B cell (primary cell): Measurements from ENCODE around the gene PDZD2. TPM values are rescaled to one million over a fixed set of nuclear protein-coding genes. Genes with fewer than 3 reads are reported as not detected.

ENCODE experiments used
- ATAC-seq: fragments of 200-7000 bp; cut with Tn5 transposase; one replicate; pipeline ENCODE4 v1.10.0; 2021; ENCODE audit warnings: low read depth, mild to moderate bottlenecking, moderate number of reproducible peaks, moderate library complexity
- CTCF ChIA-PET: fragments of 350-600 bp; sonication (Branson Sonifier 250); formaldehyde crosslinking; loops from one replicate; lab custom pipeline; 2021; ENCODE audit warnings: antibody characterized with exemption, inconsistent platforms; lab: Charles Lee
- POLR2A ChIA-PET: fragments of 350-600 bp; sonication (Branson Sonifier 250); formaldehyde crosslinking; loops from one replicate; lab custom pipeline; 2021; ENCODE audit warnings: antibody characterized with exemption; lab: Charles Lee
- DNase-seq: peaks from one replicate; pipeline ENCODE4 v3.0.0; 2013
- H2AFZ ChIP-seq: 2 replicates; pipeline ENCODE4 v1.6.1; 2012; ENCODE audit warnings: mild to moderate bottlenecking, low read depth, low read length; ENCODE audit not compliant: insufficient read depth, poor library complexity, severe bottlenecking
- H3K27ac ChIP-seq, 2 donors: 1 replicate in 1 of 2; 2 replicates in 1 of 2; pipeline ENCODE4 v1.5.1; 2012 to 2013; ENCODE audit warnings: low read length in 2 of 2, mild to moderate bottlenecking in 2 of 2, moderate library complexity in 1 of 2
- H3K27me3 ChIP-seq, 4 experiments: fragments of 200-600 bp in 1 of 4; sonication (generic) in 1 of 4; replicated peaks in 1 of 4; 1 replicate in 2 of 4; 2 replicates in 2 of 4; pipeline versions ENCODE4 v1.6.1 to v1.7.0; 2013 to 2016; ENCODE audit warnings: low read length in 3 of 4, mild to moderate bottlenecking in 2 of 4, mixed read lengths in 1 of 4, moderate library complexity in 1 of 4; ENCODE audit not compliant: insufficient read depth in 4 of 4, control insufficient read depth in 3 of 4; ENCODE audit errors: control extremely low read depth in 1 of 4
- H3K36me3 ChIP-seq, 2 experiments: replicated peaks in 1 of 2; 1 replicate in 1 of 2; 2 replicates in 1 of 2; pipeline versions ENCODE4 v1.6.1 to v1.7.1; 2013; ENCODE audit warnings: low read length in 1 of 2; ENCODE audit not compliant: insufficient read depth in 2 of 2, control insufficient read depth in 1 of 2; ENCODE audit errors: control extremely low read depth in 1 of 2, extremely low read depth in 1 of 2
- H3K4me1 ChIP-seq, 2 donors: fragments of 200-600 bp in 1 of 2; sonication (generic) in 1 of 2; 1 replicate in 1 of 2; 2 replicates in 1 of 2; pipeline versions ENCODE4 v1.5.1 to v1.6.1; 2013 to 2017; ENCODE audit warnings: low read length in 2 of 2; ENCODE audit not compliant: control insufficient read depth in 2 of 2, insufficient read depth in 2 of 2
- H3K4me2 ChIP-seq: replicated peaks from 2 replicates; pipeline ENCODE3; 2012; ENCODE audit warnings: mild to moderate bottlenecking, low read depth, low read length; ENCODE audit not compliant: poor library complexity, severe bottlenecking
- H3K4me3 ChIP-seq, 5 experiments: fragments of 200-600 bp in 1 of 5; sonication (generic) in 1 of 5; 1 replicate in 3 of 5; 2 replicates in 2 of 5; pipeline versions ENCODE4 v1.5.1 to v1.7.0; 2011 to 2016; ENCODE audit warnings: low read length in 4 of 5, mild to moderate bottlenecking in 4 of 5, low read depth in 2 of 5, control low read depth in 1 of 5, moderate library complexity in 1 of 5; ENCODE audit not compliant: insufficient read depth in 1 of 5; ENCODE audit errors: control extremely low read depth in 1 of 5, extremely low read depth in 1 of 5
- H3K79me2 ChIP-seq: fragments of 200-600 bp; sonication (generic); one replicate; pipeline ENCODE4 v1.6.0; 2016; ENCODE audit warnings: low read length; ENCODE audit not compliant: control insufficient read depth, insufficient read depth
- H3K9ac ChIP-seq: fragments of 200-600 bp; sonication (generic); 2 replicates; pipeline ENCODE4 v1.6.1; 2017; ENCODE audit warnings: mild to moderate bottlenecking, low read length, moderate library complexity
- H3K9me3 ChIP-seq, 3 donors: one replicate each; pipeline versions ENCODE4 v1.6.1 to v1.7.1; 2013; ENCODE audit warnings: low read length in 2 of 3; ENCODE audit not compliant: control insufficient read depth in 2 of 3, insufficient read depth in 1 of 3; ENCODE audit errors: control extremely low read depth in 1 of 3
- H4K20me1 ChIP-seq: 2 replicates; pipeline ENCODE4 v1.6.0; 2012; ENCODE audit warnings: mild to moderate bottlenecking, low read length; ENCODE audit not compliant: insufficient read depth, control insufficient read depth, poor library complexity, severe bottlenecking
- H3K27ac Mint-ChIP-seq: one replicate; pipeline ENCODE4 v1.8.0; 2021; ENCODE audit warnings: mixed read lengths
- H3K27me3 Mint-ChIP-seq: one replicate; pipeline ENCODE4 v1.8.0; 2021; ENCODE audit warnings: mixed read lengths
- H3K4me1 Mint-ChIP-seq: one replicate; pipeline ENCODE4 v1.8.0; 2021; ENCODE audit warnings: mixed read lengths
- H3K4me3 Mint-ChIP-seq: one replicate; pipeline ENCODE4 v1.8.0; 2021; ENCODE audit warnings: mixed read lengths
- H3K9me3 Mint-ChIP-seq: one replicate; pipeline ENCODE4 v1.8.0; 2022; ENCODE audit warnings: mixed read lengths; ENCODE audit not compliant: insufficient read depth
- CTCF ChIP-seq: fragments of 200-600 bp; IDR thresholded peaks from one replicate; pipeline ENCODE4 v1.8.0; 2022; ENCODE audit warnings: antibody characterized with exemption, mild to moderate bottlenecking
- EZH2 ChIP-seq: IDR thresholded peaks from 2 replicates; pipeline ENCODE4 v1.6.1; 2012; ENCODE audit warnings: borderline replicate concordance, low read depth, mild to moderate bottlenecking, moderate library complexity, low read length; ENCODE audit not compliant: insufficient read depth, poor library complexity, severe bottlenecking
- WGBS: methylation state at CpG from one replicate; pipeline ENCODE4 v1.1.5; 2013; ENCODE audit warnings: missing lambda C conversion rate; ENCODE audit not compliant: insufficient coverage; 5-methylcytosine and 5-hydroxymethylcytosine counted together
- intact Hi-C: fragments of 100-400 bp; cut with micrococcal nuclease; formaldehyde crosslinking; loops from one replicate; pipeline ENCODE4 v1.10.0; 2022
- polyA plus RNA-seq: library from polyadenylated mRNA; depleted of rRNA; stranded (reverse); fragments of >200 nt; gene quantifications from 2 replicates; pipeline ENCODE4 v1.2.3, GENCODE V29; 2012
- total RNA-seq, 2 donors: library from RNA; stranded (reverse); fragments of 120-200 nt in 1 of 2; gene quantifications; 1 replicate in 1 of 2; 2 replicates in 1 of 2; pipeline versions ENCODE4 v1.2.3 to v1.2.4, GENCODE V29; 2013 to 2022

PDZD2 gene
- total and polyA plus RNA-seq, 2 donors (not counting 1 experiment from before 2014, with no cell fraction given): not detected

- intact Hi-C loops: no loop called here
- no peak overlapping the region for H3K4me3 ChIP-seq
- no peak overlapping the region for H3K9ac ChIP-seq
- H3K4me2 ChIP-seq: no peak overlapping the region
- WGBS: 93% methylated on average over 7 of the region's 7 CpGs
- no peaks in the 10 kb centered on the region for H3K36me3 ChIP-seq
- ChIA-PET POLR2A (no interaction called here), CTCF (no interaction called here)
- no peak overlapping the region for H3K27ac Mint-ChIP-seq
- no peak for TF ChIP-seq CTCF
- TF ChIP-seq EZH2: no peak
- no peaks in the 10 kb centered on the region for H3K27me3 Mint-ChIP-seq
- no peak overlapping the region for H2AFZ ChIP-seq
- H4K20me1 ChIP-seq: no peaks in the 10 kb centered on the region
- no peak for ATAC-seq
- no peaks in the 10 kb centered on the region for H3K27me3 ChIP-seq
- no peaks in the 10 kb centered on the region for H3K79me2 ChIP-seq
- H3K4me3 Mint-ChIP-seq: no peak overlapping the region
- H3K27ac ChIP-seq: no peak overlapping the region
- H3K4me1 ChIP-seq: no peaks in the 10 kb centered on the region
- H3K9me3 ChIP-seq: peaks cover 0 to under 1% (median 0%) of the 10 kb centered on the region in 3 donors
- no peaks in the 10 kb centered on the region for H3K9me3 Mint-ChIP-seq
- H3K4me1 Mint-ChIP-seq: no peaks in the 10 kb centered on the region
- no peak for DNase-seq
Measured at GRCh38 chr5:31717561-31717960, 78.6 kb downstream of the PDZD2 start.

- Mint-ChIP-seq H3K4me1 (no peaks in the 10 kb centered on the region), H3K27ac (no peak overlapping the region), H3K9me3 (no peaks in the 10 kb centered on the region), H3K27me3 (peaks cover 3% of the 10 kb centered on the region), H3K4me3 (no peak overlapping the region)
- Histone ChIP-seq H3K4me2 (no peak overlapping the region), H3K79me2 (no peaks in the 10 kb centered on the region), H3K27me3 (no peaks in the 10 kb centered on the region), H3K9me3 (no peaks in the 10 kb centered on the region), H3K4me1 (no peaks in the 10 kb centered on the region), H2AFZ (no peak overlapping the region), H3K27ac (no peak overlapping the region), H3K9ac (no peak overlapping the region), H4K20me1 (no peaks in the 10 kb centered on the region), H3K36me3 (no peaks in the 10 kb centered on the region), H3K4me3 (no peak overlapping the region)
- ChIA-PET CTCF (no interaction called here), POLR2A (no interaction called here)
- TF ChIP-seq CTCF (no peak), EZH2 (no peak)
- DNase-seq (no peak), ATAC-seq (no peak)
- intact Hi-C loops: no loop called here
- WGBS: no CpG with 5 or more reads among the region's 1 CpG
Measured at GRCh38 chr5:31720004-31720403, 81.1 kb downstream of the PDZD2 start.
